Gastroesophageal sphincter (tissue), 4 donors: ENCODE data around the gene DPYSL4. TPM values are rescaled to one million over a fixed set of nuclear protein-coding genes. Genes with fewer than 3 reads are reported as not detected.

ENCODE experiments used
- ATAC-seq: fragments of 150-250 bp; one replicate; pipeline ENCODE4 v1.9.1; 2016; ENCODE audit warnings: mild to moderate bottlenecking, moderate library complexity
- H3K27ac ChIP-seq, 4 donors: fragments of 200-600 bp; sonication (generic) in 3 of 4; 1 replicate in 3 of 4; 2 replicates in 1 of 4; pipeline ENCODE4 v1.5.1; 2016 to 2019
- H3K27me3 ChIP-seq: fragments of 200-600 bp; sonication (generic); one replicate; pipeline ENCODE4 v1.5.1; 2019
- H3K36me3 ChIP-seq, 2 donors: fragments of 200-600 bp; sonication (generic); one replicate each; pipeline ENCODE4 v1.5.1; 2019; ENCODE audit warnings: control low read depth in 1 of 2
- H3K4me1 ChIP-seq, 3 donors: fragments of 200-600 bp; sonication (generic); 1 replicate in 2 of 3; 2 replicates in 1 of 3; pipeline ENCODE4 v1.5.1; 2016 to 2019; ENCODE audit warnings: control low read depth in 2 of 3
- H3K4me3 ChIP-seq, 2 donors: fragments of 200-600 bp; sonication (generic); one replicate each; pipeline ENCODE4 v1.5.1; 2019; ENCODE audit warnings: mild to moderate bottlenecking in 1 of 2, moderate library complexity in 1 of 2
- H3K9me3 ChIP-seq, 3 donors: fragments of 200-600 bp; sonication (generic); one replicate each; pipeline ENCODE4 v1.5.1; 2017 to 2019; ENCODE audit warnings: control low read depth in 2 of 3
- CTCF ChIP-seq, 4 experiments: fragments of 200-600 bp in 2 of 4; fragments of 450-650 bp in 2 of 4; sonication (generic) in 1 of 4; IDR thresholded peaks; one replicate each; pipeline ENCODE4 v1.5.1; 2017 to 2019; ENCODE audit warnings: antibody characterized with exemption in 4 of 4, mild to moderate bottlenecking in 2 of 4, moderate library complexity in 2 of 4
- EP300 ChIP-seq: sonication (generic); formaldehyde crosslinking; IDR thresholded peaks from one replicate; pipeline ENCODE4 v1.6.1; 2017; ENCODE audit warnings: antibody characterized with exemption, mild to moderate bottlenecking
- POLR2A ChIP-seq, 2 donors: fragments of 450-650 bp; IDR thresholded peaks; one replicate each; pipeline ENCODE4 v1.6.1; 2017; ENCODE audit warnings: antibody characterized with exemption in 2 of 2, mild to moderate bottlenecking in 2 of 2, moderate library complexity in 1 of 2
- POLR2AphosphoS5 ChIP-seq: sonication (generic); formaldehyde crosslinking; IDR thresholded peaks from one replicate; pipeline ENCODE4 v1.6.1; 2017; ENCODE audit warnings: antibody characterized with exemption
- WGBS, 2 donors: methylation state at CpG; one replicate each; pipeline ENCODE4 v1.1.5; 2018; ENCODE audit warnings: low coverage in 1 of 2; 5-methylcytosine and 5-hydroxymethylcytosine counted together
- total RNA-seq, 4 donors: library from RNA; depleted of rRNA; stranded (reverse); fragments of >200 nt; gene quantifications; one replicate each; pipeline ENCODE4 v1.1.0, GENCODE V29; 2016

Gene DPYSL4
- 1 to 10 TPM; 1.6 to 2.6 (median 1.9) TPM for total RNA-seq

- ATAC-seq, result peak; percentile 26
- Histone ChIP-seq H3K27me3 (peaks cover 76% of the 10 kb centered on the region), H3K27ac (no peak within 1 kb of the TSS), H3K36me3 (no peaks in the 10 kb centered on the region), H3K9me3 (no peaks in the 10 kb centered on the region), H3K4me3 (peak within 1 kb of the TSS; percentile 15 to 52), H3K4me1 (peaks cover 0 to 32% (median 18%) of the 10 kb centered on the region in 3 donors)
- WGBS, 2 donors, result no CpG with 5 or more reads among the region's 109 CpGs
- no peak for TF ChIP-seq EP300
- no peak for TF ChIP-seq POLR2A (IDR thresholded peaks at IDR 0.05)
- no peak for TF ChIP-seq POLR2AphosphoS5
- no peak for TF ChIP-seq CTCF (IDR thresholded peaks at IDR 0.05)
Measured at GRCh38 chr10:132186488-132187429, at the start of gene DPYSL4. TSS of gene DPYSL4 (plus strand) at chr10:132186948. CDS start at chr10:132187064, 116 bp downstream.

- Histone ChIP-seq H3K36me3 (peaks cover 0 to 35% of the 10 kb centered on the region in 2 donors), H3K4me3 (no peak overlapping the region), H3K9me3 (no peaks in the 10 kb centered on the region), H3K27me3 (peaks cover 13% of the 10 kb centered on the region), H3K4me1 (peaks cover 0 to 4% (median 0%) of the 10 kb centered on the region in 3 donors), H3K27ac (no peak overlapping the region)
- TF ChIP-seq POLR2AphosphoS5 (no peak), CTCF (IDR thresholded peaks at IDR 0.05) (no peak), POLR2A (IDR thresholded peaks at IDR 0.05) (no peak), EP300 (no peak)
- no peak for ATAC-seq
- WGBS, 2 donors, result 100% methylated on average over 1 to 2 of the region's 40 CpGs
Measured at GRCh38 chr10:132137111-132138072, 49.4 kb upstream of the DPYSL4 start.

GRCh38 chr10:132138133-132138532 is 48.6 kb upstream of the DPYSL4 start:
- no peak overlapping the region for H3K4me3 ChIP-seq
- no peaks in the 10 kb centered on the region for H3K9me3 ChIP-seq
- H3K27ac ChIP-seq, result no peak overlapping the region
- TF ChIP-seq POLR2AphosphoS5 (no peak), POLR2A (IDR thresholded peaks at IDR 0.05) (no peak), CTCF (IDR thresholded peaks at IDR 0.05) (no peak), EP300 (no peak)
- H3K36me3 ChIP-seq, result peaks cover 0 to 35% of the 10 kb centered on the region in 2 donors
- H3K4me1 ChIP-seq, result peaks cover 0 to 9% (median 0%) of the 10 kb centered on the region in 3 donors
- WGBS, 2 donors, result 88 to 92% methylated on average over 8 to 23 of the region's 40 CpGs
- peaks cover 20% of the 10 kb centered on the region for H3K27me3 ChIP-seq
- no peak for ATAC-seq

DNA sequence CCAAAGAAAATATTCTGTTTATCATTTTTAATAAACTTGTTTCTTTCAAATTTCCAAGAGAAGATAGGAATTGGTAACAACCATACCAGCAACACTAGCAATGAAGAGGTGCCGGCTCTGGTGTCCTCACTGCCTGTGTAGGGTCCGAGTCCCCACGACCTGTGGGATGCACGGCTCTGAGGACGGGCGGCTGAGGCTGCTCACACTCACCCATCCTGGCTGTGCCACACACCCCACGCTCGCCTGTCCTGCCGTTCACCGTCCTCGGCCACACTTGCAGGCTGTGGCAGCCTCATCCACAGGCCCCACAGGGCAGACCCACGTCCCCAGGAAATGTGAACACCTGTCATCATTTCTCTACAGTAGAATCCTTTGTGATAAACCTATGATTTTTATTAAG is 48.2 kb upstream of the DPYSL4 start:
- TF ChIP-seq CTCF (IDR thresholded peaks at IDR 0.05), result no peak
- TF ChIP-seq POLR2AphosphoS5, result no peak
- TF ChIP-seq POLR2A (IDR thresholded peaks at IDR 0.05), result no peak
- TF ChIP-seq EP300, result no peak
- Histone ChIP-seq H3K27ac (no peak overlapping the region), H3K36me3 (peaks cover 0 to 35% of the 10 kb centered on the region in 2 donors), H3K4me1 (peaks cover 0 to 9% (median 0%) of the 10 kb centered on the region in 3 donors), H3K27me3 (peaks cover 20% of the 10 kb centered on the region), H3K9me3 (no peaks in the 10 kb centered on the region), H3K4me3 (no peak overlapping the region)
- 20 to 83% methylated on average over 1 to 6 of the region's 12 CpGs for WGBS, 2 donors
- no peak for ATAC-seq
